A375 (cell line): Measurements from ENCODE around the gene HSD17B1. TPM values are rescaled to one million over a fixed set of nuclear protein-coding genes. Genes with fewer than 3 reads are reported as not detected.

Experiments used
- total RNA-seq: library from RNA; depleted of rRNA; stranded (reverse); fragments of >200 nt; shearing (Covaris generic); gene quantifications from 2 replicates; pipeline ENCODE4 v1.2.3, GENCODE V29; 2014; rRNA removed

HSD17B1 gene
- 3.8 and 5.0 TPM in 2 replicates for total RNA-seq

DNA sequence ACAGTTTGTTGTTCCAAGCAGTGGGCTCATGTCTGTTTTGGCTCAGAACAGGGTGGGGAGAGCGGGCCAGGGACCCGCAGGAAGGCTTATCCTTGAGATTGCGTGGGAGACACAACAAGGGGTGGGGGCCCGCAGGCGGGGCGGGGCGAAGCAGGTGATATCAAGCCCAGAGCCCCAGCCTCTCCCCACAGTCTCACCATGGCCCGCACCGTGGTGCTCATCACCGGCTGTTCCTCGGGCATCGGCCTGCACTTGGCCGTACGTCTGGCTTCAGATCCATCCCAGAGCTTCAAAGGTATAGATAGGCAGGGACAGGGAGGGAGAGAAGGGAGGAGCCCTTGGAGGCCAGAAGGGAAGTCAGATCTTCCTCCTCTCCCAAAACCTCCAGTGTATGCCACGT is at the start of gene HSD17B1:
HSD17B1 (plus strand) TSS at position 188 of the 400 bp plus-strand sequence; CDS start at position 199, 11 bp downstream.

GRCh38 chr17:42536048-42536371 is 16.7 kb upstream of the HSD17B1 start, which contains the start of gene NAGLU:
TSS of gene NAGLU (plus strand) at chr17:42536241. CDS start at chr17:42536273, 32 bp downstream.

DNA sequence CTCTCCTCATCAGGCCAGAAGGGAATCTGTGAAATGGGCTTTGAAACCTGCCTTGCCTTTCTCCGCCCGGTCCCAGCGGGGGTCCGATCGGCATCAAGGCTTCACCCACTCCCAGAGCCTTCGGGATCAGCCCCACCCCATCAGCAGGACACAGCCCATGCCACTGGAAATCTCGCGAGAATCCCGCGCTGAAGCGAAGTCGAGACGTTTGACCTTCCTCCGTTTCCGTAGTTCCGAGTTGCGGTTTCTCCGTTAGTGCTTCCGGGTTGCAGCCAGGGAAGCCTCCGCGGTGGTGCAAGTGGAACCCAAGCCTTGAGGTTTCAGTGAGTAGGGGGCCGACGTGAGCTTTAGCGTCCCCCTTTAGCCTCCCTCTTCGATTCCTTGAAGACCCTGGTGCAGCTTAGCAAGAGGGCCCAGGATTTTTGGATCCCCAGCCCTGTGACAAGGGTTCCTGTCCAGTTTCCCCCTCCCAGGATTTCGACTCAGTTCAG is 9.2 kb downstream of the HSD17B1 start, which contains the start of gene COASY:
COASY (plus strand) TSS at position 252 of the 491 bp plus-strand sequence. CDS start 475 bp downstream, outside the sequence.

DNA sequence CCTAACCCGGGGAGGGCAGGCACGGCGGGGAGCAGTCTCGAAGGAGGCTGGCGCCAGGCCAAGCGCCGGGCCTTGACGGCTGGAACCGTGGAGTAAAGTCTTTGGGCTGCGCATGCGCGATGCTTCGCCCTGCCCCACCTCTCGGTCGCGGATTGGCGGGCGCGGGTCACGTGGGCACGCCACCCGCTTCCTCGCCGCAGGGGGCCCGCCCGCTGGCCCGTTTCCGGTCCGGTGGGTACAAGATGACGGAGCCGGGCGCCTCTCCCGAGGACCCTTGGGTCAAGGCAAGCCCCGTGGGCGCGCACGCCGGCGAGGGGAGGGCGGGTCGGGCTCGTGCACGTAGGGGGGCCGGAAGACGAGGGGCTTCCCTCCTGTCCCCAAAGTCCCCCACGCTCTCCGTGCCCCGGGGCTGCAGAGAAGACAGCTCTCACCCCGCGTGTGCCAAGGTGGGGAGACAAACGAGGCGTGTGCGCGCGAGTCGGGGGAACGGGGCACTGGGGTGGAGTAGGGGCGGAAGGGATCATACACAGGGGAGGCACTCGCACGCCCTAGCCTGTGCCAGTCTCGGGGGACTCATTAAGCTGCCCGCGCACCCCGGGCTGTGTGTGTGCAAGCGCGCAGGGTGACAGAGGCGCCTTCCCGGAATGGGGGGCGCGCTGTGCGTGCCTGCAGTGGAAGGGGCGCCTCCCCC is 14.3 kb downstream of the HSD17B1 start, which contains the start of gene MLX:
MLX (plus strand) TSS at position 218 of the 691 bp plus-strand sequence; CDS start at position 243, 25 bp downstream.

DNA sequence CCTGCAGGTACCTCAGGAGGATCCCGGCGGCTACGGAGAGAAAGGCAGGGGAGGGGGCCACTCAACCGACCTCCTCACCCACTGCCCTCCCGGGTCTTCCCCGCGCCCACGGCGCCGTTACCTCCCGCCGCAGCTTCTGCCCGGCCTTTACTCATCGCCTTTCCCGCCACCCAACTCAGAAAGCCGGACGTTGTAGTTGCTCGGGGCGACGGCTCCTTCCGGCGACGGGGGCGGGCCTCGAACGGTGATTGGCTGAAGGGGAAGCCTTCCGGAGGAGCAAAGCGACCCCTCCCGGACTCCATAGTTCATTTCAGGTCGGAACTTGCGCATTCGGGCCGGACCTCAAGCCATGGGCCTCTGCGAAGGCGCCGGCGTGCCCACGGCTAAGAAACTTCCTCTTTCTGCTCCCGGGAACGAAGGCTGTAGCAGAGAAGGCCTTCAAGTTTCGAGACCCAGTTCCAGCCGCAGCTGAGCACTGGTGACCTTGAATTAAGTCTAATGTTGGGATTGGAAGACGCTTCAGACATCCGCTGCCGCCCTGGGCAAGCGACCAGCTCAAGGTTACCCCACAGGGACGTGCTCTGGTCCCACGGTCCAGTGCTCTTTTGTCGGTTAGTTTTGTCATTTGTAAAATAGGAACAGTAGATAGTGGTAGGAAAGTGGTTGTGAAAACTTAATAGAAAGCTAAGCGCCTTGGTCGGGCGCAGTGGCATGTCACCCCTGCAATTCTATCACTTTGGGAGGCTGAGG is 25.0 kb downstream of the HSD17B1 start, which contains the start of gene PSMC3IP:
PSMC3IP (minus strand) TSS at position 198 of the 750 bp plus-strand sequence; CDS start at position 155, 43 bp downstream.

Other genes starting within 250 kb of the HSD17B1 start
- 43.0 and 47.5 TPM in 2 replicates for gene STAT3, start 164.5 kb upstream of the HSD17B1 start, total RNA-seq
- gene CAVIN1, start 129.7 kb upstream of the HSD17B1 start, total RNA-seq: 257 and 264 TPM in 2 replicates
- 22.3 and 26.5 TPM in 2 replicates for gene ATP6V0A1, start 94.0 kb upstream of the HSD17B1 start, total RNA-seq
- gene NAGLU, start 16.7 kb upstream of the HSD17B1 start, total RNA-seq: 31.4 and 37.1 TPM in 2 replicates
- gene COASY, start 9.2 kb downstream of the HSD17B1 start, total RNA-seq: 57.8 and 67.7 TPM in 2 replicates
- gene MLX, start 14.2 kb downstream of the HSD17B1 start, total RNA-seq: 45.8 and 51.8 TPM in 2 replicates
- 46.8 and 48.6 TPM in 2 replicates for gene PSMC3IP, start 24.8 kb downstream of the HSD17B1 start, total RNA-seq
- 23.0 and 23.5 TPM in 2 replicates for gene RETREG3, start 56.5 kb downstream of the HSD17B1 start, total RNA-seq
- gene TUBG1, start 56.8 kb downstream of the HSD17B1 start, total RNA-seq: 112 and 124 TPM in 2 replicates
- gene TUBG2, start 106.4 kb downstream of the HSD17B1 start, total RNA-seq: 14.8 and 15.7 TPM in 2 replicates
- 20.7 and 31.9 TPM in 2 replicates for gene PLEKHH3, start 124.1 kb downstream of the HSD17B1 start, total RNA-seq
- 0.72 and 1.4 TPM in 2 replicates for gene CCR10, start 128.9 kb downstream of the HSD17B1 start, total RNA-seq
- 15.5 and 15.7 TPM in 2 replicates for gene CNTNAP1, start 129.6 kb downstream of the HSD17B1 start, total RNA-seq
- gene EZH1, start 192.1 kb downstream of the HSD17B1 start, total RNA-seq: 22.5 and 31.1 TPM in 2 replicates
- gene RAMP2, start 208.3 kb downstream of the HSD17B1 start, total RNA-seq: not detected in 2 replicates
- gene VPS25, start 220.5 kb downstream of the HSD17B1 start, total RNA-seq: 121 and 134 TPM in 2 replicates
- gene WNK4, start 227.7 kb downstream of the HSD17B1 start, total RNA-seq: 16.1 and 27.3 TPM in 2 replicates
- 67.6 and 71.2 TPM in 2 replicates for gene COA3, start 245.8 kb downstream of the HSD17B1 start, total RNA-seq
- gene CNTD1, start 245.9 kb downstream of the HSD17B1 start, total RNA-seq: 0.34 TPM in 1 of 2 replicates, not detected in the other